GM12878 (cell line): ENCODE results near the gene ENOX1. TPM values are rescaled to one million over a fixed set of nuclear protein-coding genes. Genes with fewer than 3 reads are reported as not detected.

Experiments used
- ATAC-seq: fragments of 200-7000 bp; cut with Tn5 transposase; 3 replicates; pipeline ENCODE4 v1.9.1; 2020; ENCODE audit warnings: mild to moderate bottlenecking, moderate library complexity
- BruUV-seq: library from RNA; stranded (reverse); fragments of 400-500 nt; replicated peaks from 2 replicates; lab custom pipeline; 2021; lab: Mats Ljungman, UMichigan
- CTCF ChIA-PET: fragments of 300-600 bp; sonication (Branson Sonifier 250); formaldehyde crosslinking; extraction: SDS; loops from one replicate; lab custom pipeline; 2021; ENCODE audit warnings: inconsistent platforms; lab: Yijun Ruan, JAX
- POLR2A ChIA-PET: fragments of 350-600 bp; formaldehyde crosslinking; extraction: SDS; loops from one replicate; lab custom pipeline; 2021; ENCODE audit warnings: inconsistent platforms; lab: Charles Lee
- RAD21 ChIA-PET: fragments of 300-600 bp; sonication (Branson Sonifier 250); formaldehyde crosslinking; loops from one replicate; lab custom pipeline; 2023; ENCODE audit warnings: antibody characterized with exemption; ENCODE audit not compliant: unreplicated experiment; lab: Charles Lee
- SMC1A ChIA-PET: fragments of 300-600 bp; sonication (Branson Sonifier 250); formaldehyde crosslinking; loops from one replicate; lab custom pipeline; 2023; ENCODE audit not compliant: unreplicated experiment, uncharacterized antibody; lab: Charles Lee
- DNase-seq: peaks from one replicate; pipeline ENCODE4 v3.0.0-alpha.2; 2011; ENCODE audit warnings: low read depth, low spot score
- FAIRE-seq: peaks from 3 replicates; lab custom pipeline; 2011; peaks lifted over from hg19 to GRCh38; lab: Jason Lieb, UNC
- H2AFZ ChIP-seq: 2 replicates; pipeline ENCODE4 v1.6.0; 2011; ENCODE audit warnings: low read depth, low read length, control low read depth; ENCODE audit not compliant: control insufficient read depth
- H3K27ac ChIP-seq: 2 replicates; pipeline ENCODE4 v1.5.1; 2011; ENCODE audit warnings: control low read depth; ENCODE audit not compliant: control insufficient read depth, insufficient read depth
- H3K27me3 ChIP-seq, 2 experiments: replicated peaks in 1 of 2; 2 replicates each; pipeline versions ENCODE4 v1.6.0 to v1.6.1; 2011; ENCODE audit warnings: low read length in 1 of 2; ENCODE audit not compliant: control insufficient read depth in 2 of 2, insufficient read depth in 2 of 2
- H3K36me3 ChIP-seq, 2 experiments: 2 replicates each; pipeline ENCODE4 v1.5.1; 2011; ENCODE audit warnings: low read length in 1 of 2; ENCODE audit not compliant: control insufficient read depth in 2 of 2, insufficient read depth in 2 of 2
- H3K4me1 ChIP-seq: 2 replicates; pipeline ENCODE4 v1.6.1; 2011; ENCODE audit warnings: mild to moderate bottlenecking, low read length, moderate library complexity, mixed read lengths; ENCODE audit not compliant: control insufficient read depth, insufficient read depth
- H3K4me2 ChIP-seq: 2 replicates; pipeline ENCODE4 v1.6.0; 2011; ENCODE audit warnings: control low read depth; ENCODE audit not compliant: control insufficient read depth, insufficient read depth
- H3K4me3 ChIP-seq: fragments of 200-600 bp; sonication (generic); 2 replicates; pipeline ENCODE4 v1.5.1; 2016
- H3K79me2 ChIP-seq: 2 replicates; pipeline ENCODE4 v1.6.0; 2011; ENCODE audit warnings: low read length; ENCODE audit not compliant: control insufficient read depth, insufficient read depth
- H3K9ac ChIP-seq: 2 replicates; pipeline ENCODE4 v1.8.0; 2011; ENCODE audit warnings: low read length, control low read depth, mixed read lengths; ENCODE audit not compliant: control insufficient read depth, insufficient read depth
- H3K9me3 ChIP-seq: replicated peaks from 3 replicates; pipeline ENCODE4 v1.5.1; 2011; ENCODE audit warnings: mild to moderate bottlenecking, low read length; ENCODE audit not compliant: control insufficient read depth, insufficient read depth
- H4K20me1 ChIP-seq: 2 replicates; pipeline ENCODE4 v1.6.0; 2011; ENCODE audit not compliant: control insufficient read depth, insufficient read depth
- BRCA1 ChIP-seq: IDR thresholded peaks from 2 replicates; pipeline ENCODE4 v1.6.1; 2011; ENCODE audit warnings: low read depth, low read length, improper control_type of control experiment
- CBX3 ChIP-seq: fragments of 200-600 bp; sonication (generic); IDR thresholded peaks from 2 replicates; pipeline ENCODE4 v1.6.1; 2016; ENCODE audit warnings: low read depth, borderline replicate concordance
- CREM ChIP-seq: IDR thresholded peaks from 2 replicates; pipeline ENCODE4 v1.6.1; 2014; ENCODE audit warnings: antibody characterized with exemption, low read depth
- HDAC2 ChIP-seq: fragments of 200-600 bp; sonication (generic); IDR thresholded peaks from 2 replicates; pipeline ENCODE4 v1.6.1; 2017
- KLF5 ChIP-seq: fragments of 450-650 bp; IDR thresholded peaks from 2 replicates; pipeline ENCODE4 v1.6.1; 2014; ENCODE audit warnings: mild to moderate bottlenecking; ENCODE audit not compliant: partially characterized antibody
- POU2F2 ChIP-seq: IDR thresholded peaks from 3 replicates; pipeline ENCODE4 v1.6.1; 2011; ENCODE audit warnings: low read depth, mild to moderate bottlenecking, low read length, borderline replicate concordance
- PRDM15 ChIP-seq: fragments of 450-650 bp; formaldehyde crosslinking; IDR thresholded peaks from 2 replicates; pipeline ENCODE4 v1.4.0; 2020; ENCODE audit warnings: mild to moderate bottlenecking, moderate library complexity
- RELA ChIP-seq: fragments of 450-650 bp; IDR thresholded peaks from 2 replicates; pipeline ENCODE4 v1.8.0; 2014; ENCODE audit warnings: borderline replicate concordance; ENCODE audit not compliant: partially characterized antibody
- SIN3A ChIP-seq: IDR thresholded peaks from 2 replicates; pipeline ENCODE4 v1.6.1; 2012; ENCODE audit warnings: low read depth, low read length, improper control_type of control experiment
- TAF1 ChIP-seq: IDR thresholded peaks from 2 replicates; pipeline ENCODE4 v1.6.1; 2011; ENCODE audit warnings: mild to moderate bottlenecking, low read depth, low read length, borderline replicate concordance
- ZNF207 ChIP-seq: fragments of 450-650 bp; IDR thresholded peaks from 2 replicates; pipeline ENCODE4 v1.6.1; 2014; ENCODE audit warnings: antibody characterized with exemption, mild to moderate bottlenecking, borderline replicate concordance
- ZNF24 ChIP-seq: fragments of 450-650 bp; IDR thresholded peaks from 2 replicates; pipeline ENCODE4 v1.6.1; 2017; ENCODE audit warnings: antibody characterized with exemption, mild to moderate bottlenecking
- ZNF622 ChIP-seq: fragments of 450-650 bp; IDR thresholded peaks from 2 replicates; pipeline ENCODE4 v1.6.1; 2017; ENCODE audit warnings: mild to moderate bottlenecking, inconsistent platforms
- ZNF687 ChIP-seq: fragments of 450-650 bp; IDR thresholded peaks from 2 replicates; pipeline ENCODE4 v1.6.1; 2017; ENCODE audit warnings: mild to moderate bottlenecking, moderate library complexity
- ZSCAN29 ChIP-seq: fragments of 450-650 bp; IDR thresholded peaks from 2 replicates; pipeline ENCODE4 v1.6.1; 2017; ENCODE audit warnings: mild to moderate bottlenecking, moderate library complexity
- WGBS: methylation state at CpG from one replicate; pipeline ENCODE4 v1.1.6; 2016; ENCODE audit warnings: low lambda C conversion rate; ENCODE audit not compliant: insufficient replicate concordance, insufficient coverage; ENCODE audit errors: missing lambda C conversion rate; 5-methylcytosine and 5-hydroxymethylcytosine counted together
- in situ Hi-C: fragments of 300-500 bp; cut with MboI; formaldehyde crosslinking; loops from 9 replicates; pipeline ENCODE4 v1.14.3; 2018; ENCODE audit warnings: mixed read lengths
- intact Hi-C: fragments of 100-400 bp; cut with micrococcal nuclease; formaldehyde crosslinking; loops from one replicate; pipeline ENCODE4 v1.14.2; 2022; ENCODE audit not compliant: unreplicated experiment
- polyA plus RNA-seq, 11 experiments: library from polyadenylated mRNA; depleted of rRNA in 4 of 11; unstranded in 6 of 11; stranded (reverse) in 5 of 11; fragments of >200 nt; fragmentation: Nextera tagmentation in 4 of 11; fragmentation: Illumina TruSeq in 1 of 11; extraction: Ambion mirVana in 4 of 11; extraction: Trizol in 1 of 11; gene quantifications; 1 replicate in 1 of 11; 2 replicates in 10 of 11; pipeline versions ENCODE4 v1.2.1 to v1.2.3, GENCODE V29; 2011 to 2016; ENCODE audit warnings: inconsistent platforms in 2 of 11, missing spikeins in 2 of 11, low read depth in 1 of 11
- total RNA-seq, 4 experiments: library from RNA; depleted of rRNA in 3 of 4; stranded (reverse); fragments of >200 nt in 3 of 4; fragmentation: Illumina TruSeq in 1 of 4; extraction: Trizol in 1 of 4; gene quantifications; 2 replicates each; pipeline versions ENCODE4 v1.2.1 to v1.2.3, GENCODE V29; 2013 to 2021
- TF ChIP-seq, protein P1 (sequence below): IDR thresholded peaks from 2 replicates; pipeline ENCODE4 v1.6.1; 2012; ENCODE audit warnings: low read depth, low read length, improper control_type of control experiment
- TF ChIP-seq, protein P2 (sequence below): fragments of 450-650 bp; IDR thresholded peaks from 2 replicates; pipeline ENCODE4 v1.6.1; 2017; ENCODE audit warnings: borderline replicate concordance

The ENOX1 gene
- total and polyA plus RNA-seq, 10 of the 15 experiments (the other 5 are each of a cell fraction or from before 2014, with no cell fraction given): 0.11 to 0.26 (median 0.15) TPM

DNA sequence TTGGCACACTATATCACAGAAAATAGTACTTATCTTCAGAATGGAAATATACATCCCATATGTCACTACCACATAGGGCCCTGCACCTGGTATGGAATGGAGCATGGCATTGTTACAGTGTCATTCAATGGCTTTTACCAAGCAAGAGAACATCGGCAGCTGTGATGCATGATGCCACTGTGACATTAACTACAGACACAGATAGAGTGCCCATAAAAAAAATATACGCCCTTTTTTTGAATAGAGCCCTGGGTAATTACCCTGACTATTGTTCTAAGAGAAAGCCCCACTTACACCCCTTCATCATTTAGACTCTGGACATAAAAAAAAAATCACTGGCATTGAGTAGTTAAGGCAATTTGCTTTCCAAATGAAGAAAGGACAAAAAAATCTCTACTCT, 443.1 kb downstream of the ENOX1 start:
- Histone ChIP-seq H3K9ac (no peak overlapping the region), H3K4me2 (no peak overlapping the region), H3K27ac (no peak overlapping the region), H2AFZ (no peak overlapping the region), H3K4me1 (no peaks in the 10 kb centered on the region), H3K36me3 (no peaks in the 10 kb centered on the region), H3K27me3 (no peaks in the 10 kb centered on the region), H3K79me2 (no peaks in the 10 kb centered on the region), H3K9me3 (no peaks in the 10 kb centered on the region), H4K20me1 (no peaks in the 10 kb centered on the region), H3K4me3 (no peak overlapping the region)
- RAD21 ChIA-PET: no interaction called here
- intact Hi-C loops: no loop called here
- FAIRE-seq (no peak), ATAC-seq (no peak), DNase-seq (no peak)
- in situ Hi-C loops: no loop called here
- POLR2A ChIA-PET: no interaction called here
- WGBS: 81% methylated on average over 2 of the region's 2 CpGs
- SMC1A ChIA-PET: no interaction called here
- CTCF ChIA-PET: no interaction called here
- BruUV-seq: no TSS peak
- TF ChIP-seq ZNF207: no peak
- no peak for TF ChIP-seq SIN3A
- TF ChIP-seq RELA: no peak
- TF ChIP-seq, protein P1, sequence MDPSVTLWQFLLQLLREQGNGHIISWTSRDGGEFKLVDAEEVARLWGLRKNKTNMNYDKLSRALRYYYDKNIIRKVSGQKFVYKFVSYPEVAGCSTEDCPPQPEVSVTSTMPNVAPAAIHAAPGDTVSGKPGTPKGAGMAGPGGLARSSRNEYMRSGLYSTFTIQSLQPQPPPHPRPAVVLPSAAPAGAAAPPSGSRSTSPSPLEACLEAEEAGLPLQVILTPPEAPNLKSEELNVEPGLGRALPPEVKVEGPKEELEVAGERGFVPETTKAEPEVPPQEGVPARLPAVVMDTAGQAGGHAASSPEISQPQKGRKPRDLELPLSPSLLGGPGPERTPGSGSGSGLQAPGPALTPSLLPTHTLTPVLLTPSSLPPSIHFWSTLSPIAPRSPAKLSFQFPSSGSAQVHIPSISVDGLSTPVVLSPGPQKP: no peak
- no peak for TF ChIP-seq KLF5
- TF ChIP-seq PRDM15 (CRISPR knock-in tag): no peak
- TF ChIP-seq ZNF24: no peak
- TF ChIP-seq ZNF687: no peak
- TF ChIP-seq, protein P2, sequence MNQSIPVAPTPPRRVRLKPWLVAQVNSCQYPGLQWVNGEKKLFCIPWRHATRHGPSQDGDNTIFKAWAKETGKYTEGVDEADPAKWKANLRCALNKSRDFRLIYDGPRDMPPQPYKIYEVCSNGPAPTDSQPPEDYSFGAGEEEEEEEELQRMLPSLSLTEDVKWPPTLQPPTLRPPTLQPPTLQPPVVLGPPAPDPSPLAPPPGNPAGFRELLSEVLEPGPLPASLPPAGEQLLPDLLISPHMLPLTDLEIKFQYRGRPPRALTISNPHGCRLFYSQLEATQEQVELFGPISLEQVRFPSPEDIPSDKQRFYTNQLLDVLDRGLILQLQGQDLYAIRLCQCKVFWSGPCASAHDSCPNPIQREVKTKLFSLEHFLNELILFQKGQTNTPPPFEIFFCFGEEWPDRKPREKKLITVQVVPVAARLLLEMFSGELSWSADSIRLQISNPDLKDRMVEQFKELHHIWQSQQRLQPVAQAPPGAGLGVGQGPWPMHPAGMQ: no peak
- TF ChIP-seq HDAC2: no peak
- TF ChIP-seq CBX3: no peak
- TF ChIP-seq ZNF622: no peak
- no peak for TF ChIP-seq TAF1
- TF ChIP-seq ZSCAN29: no peak
- no peak for TF ChIP-seq CREM
- no peak for TF ChIP-seq BRCA1
- TF ChIP-seq POU2F2: no peak
